ENCODE data around the gene ABCC4. TPM values are rescaled to one million over a fixed set of nuclear protein-coding genes. Genes with fewer than 3 reads are reported as not detected.

The ABCC4 gene
- total RNA-seq, 1 donor from 2014 or later: 7.5 TPM

DNA sequence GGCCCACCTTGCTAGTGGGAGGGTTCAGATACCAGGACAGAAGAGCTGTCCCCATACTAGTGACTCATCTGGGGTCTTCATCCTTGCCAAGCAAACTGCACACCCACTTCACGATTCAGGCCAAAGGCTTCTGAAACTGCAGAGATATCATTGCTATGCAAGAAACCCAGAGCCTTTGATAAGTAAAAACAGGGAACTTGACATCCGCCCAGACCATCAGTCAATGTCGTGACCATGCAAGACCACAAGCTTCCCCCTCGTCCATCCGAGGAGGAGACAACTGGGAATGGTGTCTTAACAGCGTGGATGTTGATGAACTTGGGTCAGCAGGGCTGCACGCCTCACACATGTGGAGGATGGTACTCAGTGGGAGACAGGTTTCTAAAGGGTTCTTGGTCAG, 58.0 kb downstream of the ABCC4 start:
- peaks cover 2% of the 10 kb centered on the region for H3K4me1 Mint-ChIP-seq (ENCODE audit: low read depth)
- DNase-seq (ENCODE audit: low spot score, unreplicated experiment): no peak
- H3K27ac Mint-ChIP-seq: no peak overlapping the region
- no peak overlapping the region for H3K4me3 Mint-ChIP-seq (ENCODE audit: low read depth)
- H3K9me3 Mint-ChIP-seq (ENCODE audit: low read depth): no peaks in the 10 kb centered on the region
- TF ChIP-seq, protein P1, sequence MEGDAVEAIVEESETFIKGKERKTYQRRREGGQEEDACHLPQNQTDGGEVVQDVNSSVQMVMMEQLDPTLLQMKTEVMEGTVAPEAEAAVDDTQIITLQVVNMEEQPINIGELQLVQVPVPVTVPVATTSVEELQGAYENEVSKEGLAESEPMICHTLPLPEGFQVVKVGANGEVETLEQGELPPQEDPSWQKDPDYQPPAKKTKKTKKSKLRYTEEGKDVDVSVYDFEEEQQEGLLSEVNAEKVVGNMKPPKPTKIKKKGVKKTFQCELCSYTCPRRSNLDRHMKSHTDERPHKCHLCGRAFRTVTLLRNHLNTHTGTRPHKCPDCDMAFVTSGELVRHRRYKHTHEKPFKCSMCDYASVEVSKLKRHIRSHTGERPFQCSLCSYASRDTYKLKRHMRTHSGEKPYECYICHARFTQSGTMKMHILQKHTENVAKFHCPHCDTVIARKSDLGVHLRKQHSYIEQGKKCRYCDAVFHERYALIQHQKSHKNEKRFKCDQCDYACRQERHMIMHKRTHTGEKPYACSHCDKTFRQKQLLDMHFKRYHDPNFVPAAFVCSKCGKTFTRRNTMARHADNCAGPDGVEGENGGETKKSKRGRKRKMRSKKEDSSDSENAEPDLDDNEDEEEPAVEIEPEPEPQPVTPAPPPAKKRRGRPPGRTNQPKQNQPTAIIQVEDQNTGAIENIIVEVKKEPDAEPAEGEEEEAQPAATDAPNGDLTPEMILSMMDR (IDR thresholded peaks at IDR 0.05; ENCODE audit: unreplicated experiment): no peak
- H3K27me3 Mint-ChIP-seq: no peaks in the 10 kb centered on the region
- peaks cover 4% of the 10 kb centered on the region for H3K36me3 Mint-ChIP-seq (ENCODE audit: insufficient read depth)

DNA sequence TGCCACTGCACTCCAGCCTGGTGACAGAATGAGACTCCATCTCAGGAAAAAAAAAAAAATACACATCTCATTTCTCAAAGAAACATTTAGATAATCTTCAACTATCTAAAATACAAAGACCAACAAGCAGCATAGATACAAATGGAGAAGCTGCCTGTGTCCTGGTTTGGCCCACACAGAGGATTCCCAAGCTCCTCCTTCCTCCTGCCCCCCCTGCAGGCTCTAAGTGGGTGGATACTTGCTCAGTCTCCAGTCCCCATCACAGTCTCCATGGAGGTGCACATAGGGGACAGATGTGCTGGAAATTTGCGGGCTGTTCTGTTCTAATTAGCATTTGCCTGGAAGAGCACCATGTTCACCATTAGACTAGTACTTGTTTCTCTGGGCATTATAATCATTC, 59.9 kb downstream of the ABCC4 start:
- Mint-ChIP-seq H3K36me3 (ENCODE audit: insufficient read depth) (no peaks in the 10 kb centered on the region), H3K4me1 (ENCODE audit: low read depth) (peaks cover 3% of the 10 kb centered on the region), H3K27me3 (no peaks in the 10 kb centered on the region), H3K9me3 (ENCODE audit: low read depth) (no peaks in the 10 kb centered on the region), H3K27ac (no peak overlapping the region), H3K4me3 (ENCODE audit: low read depth) (no peak overlapping the region)
- DNase-seq (ENCODE audit: low spot score, unreplicated experiment): no peak
- TF ChIP-seq, protein P1 (IDR thresholded peaks at IDR 0.05; ENCODE audit: unreplicated experiment): no peak

DNA sequence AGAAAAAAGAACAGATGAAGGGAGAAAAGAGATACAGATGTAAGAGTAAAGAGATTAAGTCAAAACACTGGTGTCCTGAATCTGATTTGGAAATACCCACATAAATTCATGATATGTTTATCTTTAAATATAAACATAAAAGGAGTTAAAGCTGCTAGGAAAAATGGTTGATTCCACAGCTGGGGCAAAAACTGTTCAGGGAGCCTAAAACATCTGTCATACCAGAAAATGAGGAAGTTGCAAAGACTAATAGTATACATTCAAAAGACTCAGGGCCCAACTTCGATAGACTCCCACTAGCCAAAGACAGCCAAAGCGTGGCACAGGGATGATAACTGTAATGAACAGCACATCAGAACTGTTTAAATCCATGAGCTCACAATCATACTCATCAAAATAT, 62.0 kb downstream of the ABCC4 start:
- Mint-ChIP-seq H3K4me3 (ENCODE audit: low read depth) (no peak overlapping the region), H3K27ac (no peak overlapping the region), H3K36me3 (ENCODE audit: insufficient read depth) (no peaks in the 10 kb centered on the region), H3K4me1 (ENCODE audit: low read depth) (peaks cover 14% of the 10 kb centered on the region), H3K27me3 (no peaks in the 10 kb centered on the region), H3K9me3 (ENCODE audit: low read depth) (no peaks in the 10 kb centered on the region)
- no peak for DNase-seq (ENCODE audit: low spot score, unreplicated experiment)
- TF ChIP-seq, protein P1 (IDR thresholded peaks at IDR 0.05; ENCODE audit: unreplicated experiment): no peak

DNA sequence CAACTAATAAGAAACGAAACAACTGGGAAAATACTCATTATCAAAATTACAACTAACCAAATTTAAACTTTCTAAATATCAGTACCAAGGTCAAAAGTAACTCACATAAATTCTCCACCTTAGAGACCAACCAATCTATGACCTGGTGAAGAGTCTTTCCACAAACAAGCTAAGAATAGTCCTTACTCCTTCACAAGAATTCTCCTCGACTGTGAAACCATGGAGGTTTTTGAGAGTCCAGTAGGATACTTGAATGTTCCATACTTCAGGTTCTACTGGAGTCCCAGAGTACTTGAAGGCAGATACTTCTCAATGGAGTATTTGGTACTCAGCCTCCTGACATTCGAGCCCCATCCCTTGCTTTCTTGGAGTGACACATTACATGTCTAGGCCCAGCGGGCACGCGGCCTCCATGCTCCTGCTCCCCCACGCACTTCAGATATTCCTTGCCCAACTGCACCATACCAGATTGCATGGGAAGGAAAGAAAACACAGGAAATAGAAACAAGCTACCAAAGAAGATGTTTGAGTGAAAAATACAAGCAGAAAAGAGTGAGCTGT, 63.9 kb downstream of the ABCC4 start:
- Mint-ChIP-seq H3K27ac (no peak overlapping the region), H3K9me3 (ENCODE audit: low read depth) (no peaks in the 10 kb centered on the region)
- TF ChIP-seq, protein P1 (IDR thresholded peaks at IDR 0.05; ENCODE audit: unreplicated experiment): no peak

DNA sequence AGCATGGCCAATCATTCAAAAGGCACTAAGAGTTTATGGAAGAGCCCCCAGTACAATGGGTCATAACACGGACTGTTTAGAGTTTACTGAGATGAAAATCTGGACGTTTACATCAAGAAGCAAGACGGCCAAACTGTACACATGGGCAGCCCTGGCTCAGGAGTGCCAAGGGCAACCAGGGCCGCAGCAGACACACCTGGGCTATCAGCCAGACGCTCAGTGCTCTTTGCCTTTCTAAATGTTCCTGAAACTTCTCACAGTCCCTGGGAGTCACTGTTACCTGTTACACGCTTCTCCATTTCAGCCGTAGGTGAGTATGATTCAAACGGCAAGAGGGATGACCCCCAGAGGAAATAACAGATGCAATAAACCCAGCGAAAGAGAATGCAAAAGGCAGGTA, 64.5 kb downstream of the ABCC4 start:
- H3K4me1 Mint-ChIP-seq (ENCODE audit: low read depth): peaks cover 14% of the 10 kb centered on the region

More for the DNA sequence above, 63.9 kb downstream of the ABCC4 start:
- peaks cover 14% of the 10 kb centered on the region for H3K4me1 Mint-ChIP-seq (ENCODE audit: low read depth)
- DNase-seq (ENCODE audit: low spot score, unreplicated experiment): no peak
- no peaks in the 10 kb centered on the region for H3K36me3 Mint-ChIP-seq (ENCODE audit: insufficient read depth)
- no peak overlapping the region for H3K4me3 Mint-ChIP-seq (ENCODE audit: low read depth)
- no peaks in the 10 kb centered on the region for H3K27me3 Mint-ChIP-seq

More for the DNA sequence above, 64.5 kb downstream of the ABCC4 start:
- Mint-ChIP-seq H3K9me3 (ENCODE audit: low read depth) (no peaks in the 10 kb centered on the region), H3K27me3 (no peaks in the 10 kb centered on the region), H3K27ac (peak overlapping the region; percentile 27), H3K4me3 (ENCODE audit: low read depth) (no peak overlapping the region), H3K36me3 (ENCODE audit: insufficient read depth) (no peaks in the 10 kb centered on the region)
- DNase-seq (ENCODE audit: low spot score, unreplicated experiment): no peak
- TF ChIP-seq, protein P1 (IDR thresholded peaks at IDR 0.05; ENCODE audit: unreplicated experiment): no peak
